HG03378 (cell line): ENCODE measurements around the gene CCDC106.

ENCODE experiments used
- ATAC-seq: cut with Tn5 transposase; IDR thresholded peaks from one replicate; pipeline ENCODE4 v1.9.1; 2021; ENCODE audit warnings: mild to moderate bottlenecking, moderate library complexity; ENCODE audit not compliant: unreplicated experiment

Gene CCDC106

DNA sequence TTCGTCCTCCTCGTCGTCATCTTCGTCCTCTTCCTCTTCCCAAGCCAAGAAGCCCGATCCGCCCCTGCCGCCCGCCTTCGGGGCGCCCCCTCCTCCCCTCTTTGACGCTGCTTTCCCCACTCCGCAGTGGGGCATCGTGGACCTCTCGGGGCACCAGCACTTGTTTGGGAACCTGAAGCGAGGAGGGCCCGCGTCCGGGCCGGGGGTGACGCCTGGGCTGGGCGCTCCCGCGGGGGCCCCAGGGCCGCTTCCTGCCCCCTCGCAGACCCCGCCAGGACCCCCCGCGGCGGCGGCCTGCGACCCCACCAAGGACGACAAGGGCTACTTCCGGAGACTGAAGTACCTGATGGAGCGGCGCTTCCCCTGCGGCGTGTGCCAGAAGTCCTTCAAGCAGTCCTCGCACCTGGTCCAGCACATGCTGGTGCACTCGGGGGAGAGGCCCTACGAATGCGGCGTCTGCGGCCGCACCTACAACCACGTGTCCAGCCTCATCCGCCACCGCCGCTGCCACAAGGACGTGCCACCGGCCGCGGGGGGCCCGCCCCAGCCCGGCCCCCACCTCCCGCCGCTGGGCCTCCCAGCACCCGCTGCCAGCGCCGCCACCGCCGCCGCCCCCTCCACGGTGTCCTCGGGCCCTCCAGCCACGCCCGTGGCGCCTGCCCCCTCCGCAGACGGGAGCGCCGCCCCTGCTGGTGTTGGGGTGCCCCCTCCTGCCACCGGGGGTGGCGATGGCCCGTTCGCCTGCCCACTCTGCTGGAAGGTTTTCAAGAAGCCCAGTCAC is 33.9 kb upstream of the CCDC106 start:
- ATAC-seq, result no peak

DNA sequence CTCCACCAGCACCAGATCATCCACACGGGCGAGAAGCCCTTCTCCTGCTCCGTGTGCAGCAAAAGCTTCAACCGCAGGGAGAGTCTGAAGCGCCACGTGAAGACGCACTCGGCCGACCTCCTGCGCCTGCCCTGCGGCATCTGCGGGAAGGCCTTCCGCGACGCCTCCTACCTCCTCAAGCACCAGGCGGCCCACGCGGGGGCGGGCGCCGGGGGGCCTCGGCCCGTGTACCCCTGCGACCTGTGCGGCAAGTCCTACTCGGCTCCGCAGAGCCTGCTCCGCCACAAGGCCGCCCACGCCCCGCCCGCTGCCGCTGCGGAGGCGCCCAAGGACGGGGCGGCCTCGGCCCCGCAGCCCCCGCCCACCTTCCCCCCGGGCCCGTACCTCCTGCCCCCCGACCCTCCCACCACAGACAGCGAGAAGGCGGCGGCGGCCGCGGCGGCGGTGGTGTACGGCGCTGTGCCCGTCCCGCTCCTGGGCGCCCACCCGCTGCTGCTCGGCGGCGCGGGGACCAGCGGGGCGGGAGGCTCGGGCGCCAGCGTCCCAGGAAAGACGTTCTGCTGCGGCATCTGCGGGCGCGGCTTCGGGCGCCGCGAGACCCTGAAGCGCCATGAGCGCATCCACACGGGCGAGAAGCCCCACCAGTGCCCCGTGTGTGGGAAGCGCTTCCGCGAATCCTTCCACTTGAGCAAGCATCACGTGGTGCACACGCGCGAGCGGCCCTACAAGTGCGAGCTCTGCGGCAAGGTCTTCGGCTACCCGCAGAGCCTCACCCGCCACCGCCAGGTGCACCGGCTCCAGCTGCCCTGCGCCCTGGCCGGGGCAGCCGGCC is 33.1 kb upstream of the CCDC106 start:
- no peak for ATAC-seq

DNA sequence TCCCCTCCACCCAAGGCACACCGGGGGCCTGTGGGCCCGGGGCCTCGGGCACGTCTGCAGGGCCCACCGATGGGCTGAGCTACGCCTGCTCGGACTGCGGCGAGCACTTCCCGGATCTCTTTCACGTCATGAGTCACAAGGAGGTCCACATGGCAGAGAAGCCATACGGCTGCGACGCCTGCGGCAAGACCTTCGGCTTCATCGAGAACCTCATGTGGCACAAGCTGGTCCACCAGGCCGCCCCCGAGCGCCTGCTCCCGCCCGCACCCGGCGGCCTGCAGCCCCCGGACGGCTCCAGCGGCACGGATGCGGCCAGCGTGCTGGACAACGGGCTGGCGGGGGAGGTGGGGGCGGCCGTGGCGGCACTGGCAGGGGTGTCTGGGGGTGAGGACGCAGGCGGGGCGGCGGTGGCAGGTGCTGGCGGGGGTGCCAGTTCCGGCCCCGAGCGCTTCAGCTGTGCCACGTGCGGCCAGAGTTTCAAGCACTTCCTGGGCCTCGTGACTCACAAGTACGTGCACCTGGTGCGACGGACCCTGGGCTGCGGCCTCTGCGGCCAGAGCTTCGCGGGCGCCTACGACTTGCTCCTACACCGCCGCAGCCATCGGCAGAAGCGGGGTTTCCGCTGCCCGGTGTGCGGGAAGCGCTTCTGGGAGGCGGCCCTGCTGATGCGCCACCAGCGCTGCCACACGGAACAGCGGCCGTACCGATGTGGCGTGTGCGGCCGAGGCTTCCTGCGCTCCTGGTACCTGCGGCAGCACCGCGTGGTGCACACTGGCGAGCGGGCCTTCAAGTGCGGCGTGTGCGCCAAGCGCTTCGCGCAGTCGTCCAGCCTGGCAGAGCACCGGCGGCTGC is 32.2 kb upstream of the CCDC106 start:
- ATAC-seq, result no peak

DNA sequence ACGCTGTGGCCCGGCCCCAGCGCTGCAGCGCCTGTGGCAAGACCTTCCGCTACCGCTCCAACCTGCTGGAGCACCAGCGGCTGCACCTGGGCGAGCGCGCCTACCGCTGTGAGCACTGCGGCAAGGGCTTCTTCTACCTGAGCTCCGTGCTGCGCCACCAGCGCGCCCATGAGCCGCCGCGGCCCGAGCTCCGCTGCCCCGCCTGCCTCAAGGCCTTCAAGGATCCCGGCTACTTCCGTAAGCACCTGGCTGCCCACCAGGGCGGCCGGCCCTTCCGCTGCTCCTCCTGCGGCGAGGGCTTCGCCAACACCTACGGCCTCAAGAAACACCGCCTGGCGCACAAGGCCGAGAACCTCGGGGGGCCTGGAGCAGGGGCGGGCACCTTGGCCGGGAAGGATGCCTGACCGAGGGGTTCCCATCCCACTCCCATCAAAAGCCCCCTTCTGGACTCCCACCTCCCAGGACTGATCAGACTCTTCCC is 31.6 kb upstream of the CCDC106 start:
- no peak for ATAC-seq

DNA sequence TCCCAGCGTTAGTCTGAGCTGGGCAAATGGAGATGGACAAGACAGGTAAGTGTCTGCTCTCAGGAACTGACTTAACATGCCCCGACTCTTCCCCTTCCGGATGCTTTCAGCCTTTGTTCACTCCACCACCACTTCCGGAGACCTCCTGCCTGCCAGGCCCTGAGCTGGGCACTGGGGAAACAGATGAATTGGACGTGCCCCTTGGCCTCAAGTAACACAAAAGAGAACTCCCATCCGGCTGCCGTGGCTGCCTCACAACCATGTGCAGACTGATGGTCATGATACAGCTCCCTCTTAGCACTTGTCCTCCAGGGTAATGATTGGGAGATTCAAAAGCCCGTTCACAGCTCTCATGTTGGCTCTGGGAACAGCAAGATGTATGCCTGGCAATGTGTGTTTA is 30.6 kb upstream of the CCDC106 start:
- no peak for ATAC-seq

DNA sequence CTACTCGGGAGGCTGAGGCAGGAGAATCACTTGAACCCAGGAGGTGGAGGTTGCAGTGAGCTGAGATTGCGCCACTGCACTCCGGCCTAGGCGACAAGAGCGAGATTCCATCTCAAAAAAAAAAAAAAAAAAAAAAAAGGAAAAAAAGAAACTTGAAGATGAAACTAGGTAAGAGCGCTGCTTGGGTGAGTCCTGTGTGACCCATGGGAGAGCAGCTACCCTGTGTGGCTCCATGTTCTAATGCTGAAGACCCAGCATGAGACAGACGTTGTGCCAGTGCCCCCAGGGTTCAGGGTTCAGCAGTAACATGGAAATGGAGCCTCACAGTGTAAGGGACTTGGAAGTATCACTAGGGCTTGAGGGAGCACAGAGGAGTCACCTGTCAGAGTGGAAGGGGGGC is 29.6 kb upstream of the CCDC106 start:
- no peak for ATAC-seq

DNA sequence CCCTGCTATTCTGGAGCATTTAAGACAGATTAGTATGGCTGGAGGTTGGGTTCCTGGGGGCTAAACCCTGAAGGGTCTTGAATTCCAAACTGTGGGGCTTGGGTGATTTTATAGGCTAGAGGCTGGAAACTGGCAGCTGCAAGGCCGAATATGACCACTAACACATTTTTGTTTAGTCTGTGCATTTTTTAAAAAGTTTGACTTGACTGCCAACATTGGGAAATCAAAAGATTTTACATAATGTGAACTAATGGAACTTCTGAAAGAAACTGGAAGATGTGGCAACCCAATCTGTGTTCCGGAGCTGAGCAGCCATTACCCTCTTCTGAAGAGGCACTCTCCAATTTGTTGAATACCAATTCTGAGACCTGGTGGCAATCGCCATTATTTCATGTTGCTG is 28.7 kb upstream of the CCDC106 start:
- no peak for ATAC-seq

DNA sequence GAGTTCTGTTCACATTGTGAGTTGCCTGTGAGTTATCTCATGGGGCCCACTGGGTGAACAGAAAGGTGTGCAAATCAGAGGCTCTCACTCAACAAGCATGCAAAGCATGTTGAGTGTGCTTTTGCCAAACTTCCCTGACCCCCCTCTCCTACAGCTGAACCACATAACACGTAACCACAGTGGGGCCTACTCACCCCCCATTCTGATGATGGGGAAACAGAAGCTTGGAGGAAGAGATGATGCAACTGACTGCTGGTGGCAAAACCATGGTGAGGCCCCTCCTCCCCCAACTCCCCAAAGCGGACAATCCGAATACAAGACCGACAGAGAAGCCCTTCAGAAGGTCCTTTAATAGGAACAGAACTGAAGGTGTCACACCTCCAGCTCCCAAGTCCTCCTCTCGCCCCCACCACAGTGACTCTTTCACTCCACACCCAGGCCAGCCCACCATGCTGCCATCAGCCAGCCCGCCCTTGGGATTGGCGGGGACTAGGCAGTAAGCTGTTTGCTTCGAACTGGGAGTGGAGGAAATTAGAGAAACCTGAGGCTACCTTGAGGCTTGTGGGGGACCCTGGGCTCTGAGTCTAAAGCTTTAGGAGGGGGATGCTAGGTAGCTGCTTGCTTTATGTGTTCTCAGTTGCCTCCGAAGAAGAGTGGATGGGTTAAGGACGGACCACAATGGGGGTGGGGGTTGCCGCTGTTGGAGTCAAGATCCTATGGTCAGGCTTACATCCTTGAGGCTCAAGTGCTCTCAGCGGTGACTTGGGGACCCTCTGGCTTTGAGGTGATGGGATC is 27.4 kb upstream of the CCDC106 start:
- no peak for ATAC-seq

DNA sequence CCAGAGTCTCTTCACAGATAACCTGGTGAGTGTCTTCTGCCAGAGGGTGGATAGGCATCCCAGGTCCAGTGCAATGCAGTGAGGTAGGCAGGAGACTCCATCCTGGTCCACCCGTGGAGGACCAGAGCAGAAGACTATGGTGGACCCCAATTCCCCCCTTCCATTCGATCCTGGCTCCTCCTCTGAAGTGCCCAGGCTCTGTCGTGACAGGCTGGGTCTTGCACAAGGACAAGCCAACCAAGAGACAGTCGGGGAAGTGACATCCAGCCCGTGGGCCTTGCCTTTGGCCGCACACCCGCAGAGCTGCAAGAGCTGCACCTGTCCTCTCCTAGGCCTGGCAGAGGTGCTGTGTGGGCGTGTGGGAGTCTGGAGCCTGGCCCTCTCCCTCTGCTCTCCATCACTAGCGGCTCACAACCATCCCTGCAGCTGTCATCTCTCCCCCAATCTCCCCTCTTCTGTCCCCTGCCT is 26.8 kb upstream of the CCDC106 start:
- no peak for ATAC-seq

DNA sequence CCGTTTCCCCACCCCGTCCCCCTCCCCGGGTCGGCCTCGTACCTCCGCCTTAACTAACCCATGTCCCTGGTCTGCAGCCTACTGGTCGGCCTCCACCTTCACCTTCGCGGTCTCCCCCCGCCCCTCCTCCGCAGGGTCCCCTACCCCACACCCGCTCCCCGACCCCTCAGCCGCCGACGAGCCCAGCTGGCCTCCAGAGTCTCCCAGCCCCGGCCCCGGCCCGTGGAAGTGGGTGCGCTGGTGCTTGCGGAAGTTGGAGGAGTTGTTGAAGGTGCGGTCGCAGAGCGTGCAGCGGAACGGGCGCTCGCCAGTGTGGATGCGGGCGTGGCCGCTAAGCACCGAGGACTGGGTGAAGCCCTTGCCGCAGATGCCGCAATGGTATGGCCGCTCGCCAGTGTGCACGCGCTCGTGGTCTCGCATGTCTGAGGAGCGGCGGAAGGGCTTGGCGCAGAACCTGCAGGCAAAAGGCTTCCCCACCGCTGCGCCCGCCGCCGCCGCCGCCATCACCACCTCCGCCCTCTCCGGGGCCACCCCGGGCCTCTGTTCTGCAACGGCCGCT is 26.3 kb upstream of the CCDC106 start:
- no peak for ATAC-seq

DNA sequence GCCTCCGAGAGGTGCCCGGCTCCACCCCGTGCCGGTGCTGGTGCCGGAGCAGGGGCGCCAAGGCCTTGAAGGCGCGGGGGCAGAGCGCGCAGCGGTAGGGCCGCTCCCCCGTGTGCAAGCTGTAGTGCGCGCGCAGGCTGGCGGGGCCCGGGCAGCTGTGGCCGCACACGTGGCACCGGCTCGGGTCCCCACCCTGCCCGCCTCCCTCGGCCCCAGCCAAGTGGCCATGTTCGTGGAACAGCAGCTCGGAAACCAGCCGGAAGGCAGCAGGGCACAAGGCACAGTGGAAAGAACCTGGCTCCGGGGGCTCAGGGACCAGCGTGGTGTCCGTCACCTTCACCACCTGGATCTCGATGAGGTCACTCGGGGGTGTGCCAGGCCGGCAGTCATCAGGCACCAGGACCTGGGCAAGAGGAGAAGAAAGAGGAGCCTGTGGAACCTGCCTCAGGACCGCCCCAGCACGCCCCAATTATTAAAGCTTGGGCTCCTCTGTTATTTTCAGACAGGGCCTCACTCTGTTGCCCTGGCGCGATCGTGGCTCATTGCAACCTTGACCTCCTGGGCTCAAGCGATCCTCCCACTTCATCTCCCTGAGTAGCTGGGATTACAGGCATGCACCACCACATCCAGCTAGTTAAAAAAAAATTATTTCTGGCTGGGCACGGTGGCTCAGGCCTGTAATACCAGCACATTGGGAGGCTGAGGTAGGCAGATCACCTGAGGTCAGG is 25.6 kb upstream of the CCDC106 start:
- ATAC-seq, result no peak

DNA sequence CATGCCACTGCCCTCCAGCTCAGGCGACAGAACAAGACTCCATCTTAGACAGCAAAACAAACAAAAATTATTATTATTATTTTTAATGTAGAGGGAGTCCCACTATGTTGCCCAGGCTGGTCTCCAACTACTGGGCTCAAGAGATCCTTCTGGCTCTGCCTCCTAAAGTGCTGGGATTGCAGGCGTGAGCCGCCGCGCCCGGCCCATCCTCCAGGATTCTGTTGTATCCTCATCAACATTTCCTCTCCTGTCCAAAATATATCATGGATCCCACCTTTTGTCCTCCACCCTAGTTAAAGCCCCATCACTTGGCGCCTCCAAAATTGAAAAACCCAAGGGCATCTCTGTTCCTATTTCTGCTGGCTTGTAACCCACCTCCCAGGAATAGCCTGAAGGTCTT is 24.9 kb upstream of the CCDC106 start:
- no peak for ATAC-seq

DNA sequence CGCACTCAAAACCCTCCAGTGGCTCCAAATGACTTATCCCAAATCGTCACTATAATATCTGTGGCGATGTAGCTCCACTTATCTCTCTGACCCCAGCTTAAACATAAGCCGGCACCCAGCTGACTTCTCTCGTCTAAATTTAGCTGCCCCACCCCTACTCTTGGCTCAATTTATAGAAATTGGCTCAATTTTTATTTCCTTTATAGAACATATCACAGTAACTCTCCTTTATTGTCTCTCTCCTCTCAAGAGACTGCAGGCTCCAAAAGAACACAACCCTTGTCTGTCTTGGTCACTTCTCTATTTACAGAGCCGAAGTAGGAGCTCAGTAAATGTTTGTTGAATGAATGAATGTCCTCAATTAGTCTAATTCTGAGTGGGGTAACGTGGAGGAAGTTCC is 24.5 kb upstream of the CCDC106 start:
- no peak for ATAC-seq

DNA sequence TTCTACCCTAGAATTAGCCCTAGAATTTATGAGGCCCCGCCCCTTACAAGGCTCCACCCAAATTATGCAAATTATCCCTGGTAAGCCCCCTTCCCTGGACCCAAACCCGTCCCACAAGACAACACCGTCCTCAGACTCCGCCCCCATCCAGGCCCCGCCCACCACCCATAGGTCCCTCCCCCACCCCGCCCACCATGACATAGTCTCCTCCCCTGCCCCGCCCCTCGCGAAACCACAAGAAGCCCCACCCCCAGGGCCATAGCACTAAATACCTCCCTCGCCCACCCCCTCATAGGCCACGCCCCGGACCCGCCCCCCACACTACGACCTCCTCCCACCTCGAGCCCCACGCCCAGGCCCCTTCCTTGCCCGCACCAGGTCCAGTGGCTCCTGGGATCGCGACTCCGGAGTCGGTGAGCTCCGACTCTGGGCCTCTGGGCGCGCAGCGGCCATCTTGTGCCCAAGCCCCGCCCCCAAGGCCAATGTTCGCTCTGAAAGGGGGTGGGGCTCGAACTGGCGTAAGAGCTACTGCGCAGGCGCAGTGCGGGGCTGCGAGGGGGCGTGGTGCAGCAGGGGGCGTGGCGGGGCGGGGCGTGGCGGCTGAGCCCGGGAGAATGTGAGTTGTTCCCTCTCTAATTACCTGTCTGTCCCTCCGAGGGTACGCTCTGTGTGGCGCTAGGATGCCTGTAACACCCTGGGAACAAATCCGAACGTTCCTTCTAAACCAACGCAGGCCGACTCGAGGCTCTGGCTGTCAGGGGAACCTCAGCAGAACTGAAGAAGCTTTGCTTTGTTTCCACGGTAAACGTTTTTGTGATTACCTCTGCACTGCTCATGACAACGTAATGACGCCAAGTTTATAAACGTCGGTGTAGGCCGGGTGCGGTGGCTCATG is 23.7 kb upstream of the CCDC106 start, which contains the start of gene ZNF784:
ZNF784 (minus strand) TSS at position 458 of the 895 bp plus-strand sequence; CDS start at position 453, 5 bp downstream.
- ATAC-seq, result no peak

DNA sequence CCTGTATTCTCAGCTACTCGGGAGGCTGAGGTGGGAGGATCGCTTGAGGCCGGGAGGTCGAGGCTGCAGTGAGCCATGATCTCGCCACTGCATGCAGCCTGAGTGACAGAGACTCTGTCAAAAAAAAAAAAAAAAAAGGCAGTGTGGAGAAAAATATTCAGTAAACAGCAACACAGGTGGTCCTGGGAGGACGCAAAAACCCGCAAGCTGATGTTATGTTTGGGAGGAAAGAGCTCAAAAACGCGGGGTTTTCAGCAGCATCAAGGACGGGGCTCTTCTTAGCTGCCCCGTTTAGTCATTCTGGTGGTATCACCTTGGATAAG is 23.0 kb upstream of the CCDC106 start:
- no peak for ATAC-seq

DNA sequence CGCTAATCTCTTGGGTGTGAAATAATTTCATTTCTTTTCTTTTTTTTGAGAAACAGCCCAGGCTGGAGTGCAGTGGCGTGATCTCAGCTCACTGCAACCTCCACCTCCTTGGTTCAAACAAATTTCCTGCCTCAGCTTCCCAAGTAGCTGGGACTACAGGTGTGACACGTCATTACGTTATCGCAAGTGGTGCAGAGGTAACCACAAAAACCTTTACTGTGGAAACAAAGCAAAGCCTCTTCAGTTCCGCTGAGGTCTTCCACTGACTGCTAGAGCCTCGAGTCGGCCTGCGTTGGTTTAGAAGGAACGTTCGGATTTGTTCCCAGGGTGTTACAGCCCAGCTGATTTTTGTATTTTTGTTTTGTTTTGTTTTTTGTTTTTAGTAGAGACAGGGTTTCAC is 21.7 kb upstream of the CCDC106 start:
- no peak for ATAC-seq

DNA sequence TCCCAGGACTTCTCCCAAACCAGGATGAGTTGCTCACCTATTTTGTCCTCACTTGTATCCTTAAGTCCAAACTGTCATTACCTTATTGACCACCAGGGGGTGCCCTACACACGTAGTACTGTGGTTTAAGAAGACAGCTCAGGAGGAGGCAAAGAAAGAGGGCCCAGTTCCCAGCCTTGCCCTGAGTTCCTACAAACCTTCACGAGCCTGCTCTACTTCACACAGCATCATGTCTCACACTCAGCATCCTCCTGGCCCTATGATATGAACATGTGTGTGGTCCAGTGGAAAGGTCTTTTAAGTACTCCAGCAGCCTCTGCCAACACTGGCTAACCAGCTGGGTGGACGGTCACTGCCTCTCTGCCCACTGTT is 15.6 kb upstream of the CCDC106 start:
- ATAC-seq, result peak; percentile 42

DNA sequence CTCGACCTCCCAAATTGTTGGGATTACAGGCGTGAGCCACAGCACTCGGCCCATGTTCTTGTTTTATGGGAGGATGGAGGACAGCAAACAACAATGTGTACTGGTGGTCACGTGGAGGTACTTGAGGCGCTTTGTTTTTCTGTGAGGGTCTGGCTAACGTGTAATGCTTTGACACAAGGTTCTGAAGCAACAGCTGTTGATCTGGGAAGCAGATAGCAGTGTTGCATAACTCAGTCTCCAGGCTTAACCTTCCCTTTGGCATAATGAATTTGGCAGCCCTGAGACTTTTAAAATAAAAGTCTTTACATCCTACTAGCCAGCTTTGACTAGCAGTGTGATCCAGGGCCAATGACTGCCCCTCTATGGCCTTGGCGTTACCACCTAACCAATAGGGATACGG is 14.2 kb upstream of the CCDC106 start:
- no peak for ATAC-seq
